GM21526 (cell line): ENCODE measurements around the gene NREP.

Experiments
- ATAC-seq: cut with Tn5 transposase; IDR thresholded peaks from one replicate; pipeline ENCODE4 v1.9.1; 2021; ENCODE audit warnings: moderate library complexity; ENCODE audit not compliant: unreplicated experiment, low FRiP score

The NREP gene, protein sequence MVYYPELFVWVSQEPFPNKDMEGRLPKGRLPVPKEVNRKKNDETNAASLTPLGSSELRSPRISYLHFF

DNA sequence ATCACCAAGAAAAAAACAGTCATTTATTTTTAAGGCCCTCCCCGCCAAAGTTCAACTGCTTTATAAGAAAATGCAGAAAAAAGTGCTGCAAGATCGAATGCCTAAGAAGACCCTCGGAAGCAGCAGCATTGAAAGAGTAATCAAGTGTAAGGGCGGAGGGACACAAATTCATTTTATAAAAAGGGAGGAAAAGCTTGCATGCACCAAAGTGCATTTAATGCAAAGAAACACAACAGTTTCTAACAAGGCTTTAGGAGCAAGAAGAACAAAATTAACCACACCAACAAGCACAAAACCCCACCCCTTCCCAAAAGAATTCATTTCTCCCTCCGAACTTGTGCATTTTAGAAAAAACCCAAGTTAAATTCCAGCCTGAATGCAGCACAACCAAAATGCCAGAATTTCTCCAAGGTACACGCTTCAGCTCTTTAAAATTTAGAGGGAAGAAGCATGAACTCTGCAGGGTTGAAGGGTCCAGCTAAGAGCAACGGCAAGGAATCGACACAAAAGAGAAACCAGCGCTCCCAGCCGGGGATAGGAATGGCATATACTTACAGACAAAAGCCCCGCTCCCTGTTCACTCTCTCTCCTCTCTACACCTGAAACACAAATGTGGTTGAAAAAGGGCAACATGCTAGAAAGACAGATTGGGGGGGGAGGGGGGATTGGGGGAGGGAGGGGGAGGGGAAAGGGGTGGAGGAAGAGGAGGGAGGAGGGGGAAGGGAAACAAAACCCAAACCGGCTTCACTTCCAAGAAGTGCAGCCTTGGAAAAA is at the start of gene NREP:
NREP (minus strand) TSS at position 614 of the 774 bp plus-strand sequence. CDS start 1,422 bp downstream, outside the sequence.
- peak; percentile 7 for ATAC-seq

DNA sequence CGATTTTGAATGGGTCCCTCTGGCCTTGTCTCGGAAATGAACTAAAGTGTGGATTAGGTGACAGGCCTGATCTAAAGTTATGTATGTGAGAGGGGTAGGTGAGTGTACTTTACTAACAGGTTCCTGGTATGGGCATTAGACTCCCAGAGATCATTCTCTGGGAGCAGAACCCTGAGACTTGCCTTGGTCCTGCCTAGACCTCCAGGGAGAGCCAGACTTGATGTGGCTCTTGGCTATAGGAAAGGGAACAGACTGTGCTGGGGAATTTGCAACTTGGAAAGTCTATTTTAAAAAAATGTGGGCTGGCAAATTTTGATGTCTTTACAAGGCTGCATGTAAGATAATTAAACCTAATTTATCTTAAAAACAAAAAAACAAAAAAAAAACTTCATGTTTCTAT is 49.8 kb upstream of the NREP start:
- ATAC-seq, result no peak

- no peak for ATAC-seq
Observed at GRCh38 chr5:111806156-111806555, 49.2 kb upstream of the NREP start.

DNA sequence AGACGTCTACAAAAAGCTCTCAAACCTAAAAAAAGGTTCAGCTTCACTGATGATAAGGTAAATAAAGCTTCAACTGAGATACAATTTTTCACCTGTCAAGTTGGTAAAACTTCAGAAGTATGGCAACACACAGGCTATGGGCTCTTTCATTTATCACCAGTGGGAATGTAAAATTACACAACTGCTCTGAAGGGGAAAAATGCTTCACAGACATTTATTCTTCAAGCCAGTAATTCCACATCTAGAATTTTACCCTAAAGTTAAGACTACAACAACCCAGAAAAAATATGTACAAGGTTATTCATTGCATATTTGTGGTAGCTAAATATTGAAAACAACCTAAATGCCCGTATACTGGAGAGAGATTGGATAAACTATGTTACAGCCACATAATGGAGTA is 48.1 kb upstream of the NREP start:
- no peak for ATAC-seq

GRCh38 chr5:111800351-111800750 is 43.4 kb upstream of the NREP start:
- ATAC-seq, result no peak

GRCh38 chr5:111795142-111795541 is 38.1 kb upstream of the NREP start:
- no peak for ATAC-seq

DNA sequence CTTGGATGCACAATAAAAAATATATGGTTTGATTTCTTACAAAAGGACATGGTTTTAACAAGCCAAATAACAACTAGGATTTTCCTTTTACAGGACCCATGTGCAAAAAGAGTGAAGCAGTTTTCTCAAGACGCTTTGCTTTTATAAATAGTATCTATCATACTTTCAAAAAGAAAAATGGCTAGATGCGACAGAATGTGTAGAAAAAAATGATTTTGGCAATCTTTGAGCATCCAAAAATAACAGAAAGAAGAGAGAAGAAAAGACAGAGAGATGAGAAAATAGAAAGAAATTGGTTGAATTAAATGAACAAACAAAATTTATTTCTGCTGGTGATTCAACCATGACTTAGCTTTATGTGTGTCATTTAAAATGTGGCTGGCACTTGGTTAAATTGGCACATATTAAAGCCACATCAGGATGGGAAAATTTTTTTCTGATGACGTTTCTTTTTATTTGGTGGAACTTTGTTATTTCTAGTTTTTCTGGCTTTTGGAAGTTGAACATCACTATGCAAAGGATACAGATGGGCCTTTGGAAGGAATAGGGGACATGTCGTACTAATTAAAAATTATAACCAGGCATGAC is 35.6 kb upstream of the NREP start:
- no peak for ATAC-seq

DNA sequence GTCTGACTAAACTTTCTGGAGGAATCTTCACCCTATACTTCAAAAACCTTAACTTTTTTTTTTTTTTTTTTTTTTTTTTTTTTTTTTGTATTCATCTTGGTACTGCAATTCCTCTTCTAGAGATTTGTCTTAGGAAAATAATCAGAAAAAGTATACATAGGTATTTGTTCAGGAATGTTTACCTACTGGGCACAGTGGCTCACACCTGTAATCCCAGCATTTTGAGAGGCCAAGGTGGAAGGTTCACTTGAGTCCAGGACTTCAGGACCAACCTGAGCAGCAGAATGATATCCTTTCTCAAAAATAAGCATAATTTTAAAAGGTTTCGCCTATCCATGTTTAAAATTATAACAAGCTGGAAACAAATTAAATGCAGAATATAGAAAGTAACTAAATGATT is 33.3 kb upstream of the NREP start:
- no peak for ATAC-seq

DNA sequence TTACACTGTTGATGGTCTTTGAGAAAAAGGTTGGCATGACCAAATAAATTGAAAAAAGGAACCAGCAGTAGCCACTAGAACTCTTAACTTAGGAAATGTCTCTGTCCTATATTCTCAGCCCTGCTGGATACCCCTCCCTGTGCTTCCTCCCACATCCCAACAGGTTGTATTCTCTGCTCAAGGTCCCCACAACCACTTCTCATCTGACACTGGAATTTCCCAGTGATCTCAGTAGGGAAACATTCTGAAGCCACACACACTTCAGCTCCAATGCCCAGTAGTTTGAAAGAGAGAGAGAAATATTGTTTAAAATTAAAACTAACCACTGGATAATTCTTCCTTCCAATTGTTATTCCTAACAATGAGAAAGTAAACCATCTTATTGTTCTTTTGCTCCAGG is 30.0 kb upstream of the NREP start:
- no peak for ATAC-seq

DNA sequence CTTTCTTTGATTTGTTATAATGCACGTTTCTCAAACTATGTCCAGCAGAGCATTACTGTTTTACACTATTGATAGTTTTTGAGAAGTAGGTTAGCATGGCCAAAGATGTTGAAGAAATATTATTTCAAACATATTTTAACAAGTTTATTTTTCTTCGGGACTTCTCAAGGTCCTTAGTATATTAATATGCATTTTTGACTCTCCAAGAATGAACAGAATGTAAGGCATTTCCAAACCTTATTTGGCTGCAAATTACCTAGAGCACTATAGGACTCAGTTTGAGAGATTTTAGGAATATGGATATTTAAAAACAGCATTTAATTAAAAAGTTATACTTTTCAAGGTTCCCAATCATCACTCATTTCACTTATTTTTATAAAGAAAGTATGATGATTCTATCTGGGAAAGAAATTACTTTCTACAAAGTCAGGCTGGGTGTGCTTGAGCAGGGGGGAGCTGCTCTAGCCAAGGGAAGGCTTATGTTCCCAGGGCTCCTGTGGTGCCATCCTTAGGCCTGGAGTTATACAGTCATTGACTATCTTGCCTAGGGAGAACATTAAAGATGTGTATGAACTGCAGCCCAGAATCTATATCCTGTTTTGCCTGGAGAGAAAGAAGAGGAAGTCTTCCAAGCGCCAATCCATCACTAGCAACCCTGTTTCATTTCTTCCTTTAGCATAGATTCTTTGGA is 27.6 kb upstream of the NREP start:
- ATAC-seq, result no peak

DNA sequence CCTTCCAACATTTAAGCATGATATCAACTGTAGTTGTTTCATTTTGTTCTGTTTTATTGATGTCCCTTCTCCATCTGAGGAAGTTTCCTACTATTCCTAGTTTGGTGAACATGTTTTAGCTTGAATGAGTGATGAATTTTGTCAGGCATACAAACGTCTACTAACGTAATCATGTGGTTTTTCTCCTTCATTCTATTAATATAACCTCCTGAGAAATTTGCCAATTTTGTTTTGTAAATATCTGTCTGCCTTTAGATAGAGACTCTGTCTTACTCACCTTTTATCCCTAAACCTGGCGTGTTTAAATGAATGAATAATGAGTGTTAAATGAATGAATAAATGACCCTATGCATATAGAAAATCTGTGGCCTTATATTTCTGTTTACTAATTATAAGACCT is 26.5 kb upstream of the NREP start:
- no peak for ATAC-seq

DNA sequence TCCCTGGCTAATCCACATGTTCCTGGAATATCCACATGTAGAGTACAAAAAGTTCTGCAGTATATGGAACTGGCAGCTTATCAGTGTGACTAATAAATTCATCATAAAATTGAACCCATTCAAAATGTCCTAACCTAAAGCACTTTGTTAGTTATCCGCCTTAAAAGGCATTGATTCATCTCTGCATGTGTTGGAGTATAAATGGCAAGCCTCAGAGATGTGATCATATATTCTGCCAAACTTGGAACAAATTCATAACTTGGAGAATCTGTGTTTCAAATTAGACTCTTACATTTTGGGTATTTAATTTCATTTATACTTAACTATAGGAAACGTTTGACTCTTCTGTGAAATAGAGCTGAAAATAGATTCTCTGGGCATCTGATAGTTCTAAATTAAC is 25.2 kb upstream of the NREP start:
- no peak for ATAC-seq

GRCh38 chr5:111781200-111781599 is 24.2 kb upstream of the NREP start:
- no peak for ATAC-seq

DNA sequence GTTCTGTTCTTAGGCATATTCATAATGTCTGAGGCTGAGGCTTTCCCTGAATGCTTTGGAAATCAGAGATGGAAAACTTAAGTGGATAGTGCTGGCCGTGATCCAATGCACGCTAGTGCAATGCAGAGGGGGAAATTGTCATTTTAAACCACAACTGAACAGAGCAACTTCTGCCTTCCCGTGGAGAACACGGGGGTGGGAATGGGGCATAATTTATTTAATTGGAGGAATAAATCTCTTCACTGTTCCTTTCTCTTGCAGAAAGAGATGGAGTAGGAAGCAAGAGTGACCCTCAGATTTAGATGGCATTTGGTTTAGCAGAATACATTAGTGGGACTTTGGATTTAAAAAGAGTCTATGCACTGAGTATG is 22.9 kb upstream of the NREP start:
- no peak for ATAC-seq

DNA sequence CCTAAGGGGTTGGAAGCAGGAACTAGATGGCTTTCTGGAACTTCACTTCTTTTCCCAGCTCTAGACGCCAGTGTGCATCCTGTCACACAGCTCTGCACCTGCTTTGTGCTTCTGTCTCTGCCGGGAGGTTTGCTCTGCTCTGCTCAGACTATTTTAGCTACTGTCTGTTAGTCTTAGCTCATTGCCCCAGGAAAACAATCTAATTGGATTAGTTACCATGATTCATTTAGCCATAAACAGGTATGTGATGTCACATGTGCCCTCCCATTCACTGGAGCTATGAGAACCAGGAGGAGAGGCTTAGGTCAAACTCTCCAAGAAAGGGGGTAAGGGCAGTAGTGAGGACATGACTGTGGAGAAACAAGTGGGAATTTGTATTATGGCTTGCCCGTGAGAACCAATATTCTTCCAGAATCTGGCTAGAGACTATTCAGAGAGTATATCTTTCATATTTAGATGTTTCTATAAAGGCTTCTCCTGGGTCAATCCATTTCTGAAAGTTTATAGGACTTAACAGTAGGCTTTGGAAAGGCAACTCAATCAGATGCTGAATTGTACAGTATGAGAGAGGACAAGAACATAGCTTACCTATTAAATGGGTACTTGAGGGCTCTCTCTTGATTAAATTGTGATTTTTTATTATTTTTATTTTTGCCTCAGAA is 22.4 kb upstream of the NREP start:
- no peak for ATAC-seq

DNA sequence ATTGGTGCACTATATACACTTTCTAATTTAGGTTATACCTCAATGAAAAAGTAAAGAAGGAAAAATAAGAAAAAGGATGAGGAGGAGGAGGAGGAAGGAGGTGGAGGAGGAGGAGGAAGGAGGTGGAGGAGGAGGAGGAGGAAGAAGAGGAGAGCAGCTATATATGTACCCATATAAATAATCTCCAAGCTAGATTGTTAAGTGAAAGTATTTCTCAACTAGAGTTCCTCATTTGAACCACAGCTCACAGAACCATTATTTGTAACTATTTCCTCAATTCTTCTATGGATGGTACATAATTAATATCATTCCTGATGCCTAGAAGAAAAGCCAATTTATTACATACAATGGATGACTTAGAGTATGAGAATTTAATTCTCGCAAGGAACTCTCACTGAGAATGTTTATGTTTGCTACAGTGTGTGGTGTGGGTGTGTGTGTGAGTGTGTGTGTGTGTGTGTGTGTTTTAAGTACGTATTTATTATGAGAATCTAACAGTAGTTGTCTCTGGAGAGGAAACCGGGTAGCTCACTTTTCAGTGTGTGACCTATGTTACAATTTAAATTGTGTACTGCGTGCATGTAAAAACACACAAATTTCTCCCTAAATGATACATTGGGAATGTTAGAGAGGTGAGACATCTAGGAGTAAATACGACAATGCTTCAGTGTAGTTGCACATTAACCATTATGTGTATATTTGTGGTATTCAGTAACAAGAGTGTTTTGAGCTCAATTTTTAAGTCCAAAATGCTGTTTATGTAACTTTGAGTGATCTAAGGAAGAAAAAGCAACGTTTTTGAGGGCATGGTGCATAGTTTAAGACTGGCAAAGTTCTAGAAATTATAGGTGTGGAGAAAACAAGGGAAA is 20.2 kb upstream of the NREP start:
- ATAC-seq, result no peak

DNA sequence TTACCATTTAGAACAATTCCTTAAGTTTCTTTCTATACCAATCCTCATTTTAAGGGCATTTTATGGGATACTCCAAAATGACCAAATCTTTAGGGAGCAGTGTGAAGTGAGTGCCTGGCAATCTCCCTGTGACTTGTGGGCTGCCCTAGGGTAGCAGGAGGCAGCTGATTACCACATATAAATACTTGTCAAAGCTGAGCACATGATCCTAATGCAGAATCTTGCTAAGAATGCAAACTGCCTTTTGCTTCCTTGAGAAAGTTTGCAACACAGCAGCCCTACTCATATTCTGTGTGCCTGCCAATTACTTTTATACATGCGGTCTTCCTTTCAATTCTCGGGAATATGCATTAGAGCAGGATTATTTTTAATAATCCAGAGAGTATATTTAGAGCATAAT is 18.2 kb upstream of the NREP start:
- no peak for ATAC-seq

GRCh38 chr5:111774525-111774924 is 17.5 kb upstream of the NREP start:
- ATAC-seq, result no peak

DNA sequence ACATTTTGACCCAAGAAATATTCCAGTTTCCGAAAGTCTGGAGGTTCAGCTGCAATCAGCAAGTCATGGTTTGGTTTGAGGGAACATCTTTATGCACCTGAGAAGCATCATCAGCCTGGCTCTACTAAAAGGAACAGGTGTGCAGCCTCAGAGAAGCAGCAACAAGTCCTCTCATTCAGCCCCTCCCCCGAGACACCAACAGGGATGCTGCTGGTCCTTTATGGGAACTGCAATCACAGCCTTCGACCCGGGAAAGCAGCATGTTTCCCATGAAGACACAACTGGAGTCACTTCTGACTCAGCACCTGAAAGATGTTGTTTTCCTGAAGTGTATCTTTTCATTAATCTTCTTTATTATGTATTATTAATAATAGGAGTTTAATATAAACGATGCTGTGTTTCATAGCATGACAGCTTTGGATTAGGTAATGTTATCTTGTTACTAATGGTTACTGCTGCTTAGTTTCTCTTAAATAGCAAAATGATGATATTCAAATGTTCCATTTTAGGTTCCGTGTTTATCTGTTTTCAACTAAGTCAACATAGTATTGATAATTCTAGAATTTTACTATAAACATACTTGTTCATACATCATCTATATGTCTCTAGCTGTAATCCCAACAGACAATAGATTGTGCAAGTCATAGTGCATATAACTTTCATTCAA is 15.6 kb upstream of the NREP start:
- ATAC-seq, result no peak

GRCh38 chr5:111769541-111769940 is 12.5 kb upstream of the NREP start:
- ATAC-seq, result no peak
